GM12873 (cell line): ENCODE data around the gene CPN2.

Experiments used
- TF ChIP-seq, protein P1 (sequence below): IDR thresholded peaks from 2 replicates; pipeline ENCODE4 v1.5.1; 2012; ENCODE audit warnings: low read depth, mild to moderate bottlenecking, moderate library complexity, low read length, control low read depth; ENCODE audit not compliant: insufficient read depth; ENCODE audit errors: missing control alignments

The CPN2 gene, protein sequence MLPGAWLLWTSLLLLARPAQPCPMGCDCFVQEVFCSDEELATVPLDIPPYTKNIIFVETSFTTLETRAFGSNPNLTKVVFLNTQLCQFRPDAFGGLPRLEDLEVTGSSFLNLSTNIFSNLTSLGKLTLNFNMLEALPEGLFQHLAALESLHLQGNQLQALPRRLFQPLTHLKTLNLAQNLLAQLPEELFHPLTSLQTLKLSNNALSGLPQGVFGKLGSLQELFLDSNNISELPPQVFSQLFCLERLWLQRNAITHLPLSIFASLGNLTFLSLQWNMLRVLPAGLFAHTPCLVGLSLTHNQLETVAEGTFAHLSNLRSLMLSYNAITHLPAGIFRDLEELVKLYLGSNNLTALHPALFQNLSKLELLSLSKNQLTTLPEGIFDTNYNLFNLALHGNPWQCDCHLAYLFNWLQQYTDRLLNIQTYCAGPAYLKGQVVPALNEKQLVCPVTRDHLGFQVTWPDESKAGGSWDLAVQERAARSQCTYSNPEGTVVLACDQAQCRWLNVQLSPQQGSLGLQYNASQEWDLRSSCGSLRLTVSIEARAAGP

DNA sequence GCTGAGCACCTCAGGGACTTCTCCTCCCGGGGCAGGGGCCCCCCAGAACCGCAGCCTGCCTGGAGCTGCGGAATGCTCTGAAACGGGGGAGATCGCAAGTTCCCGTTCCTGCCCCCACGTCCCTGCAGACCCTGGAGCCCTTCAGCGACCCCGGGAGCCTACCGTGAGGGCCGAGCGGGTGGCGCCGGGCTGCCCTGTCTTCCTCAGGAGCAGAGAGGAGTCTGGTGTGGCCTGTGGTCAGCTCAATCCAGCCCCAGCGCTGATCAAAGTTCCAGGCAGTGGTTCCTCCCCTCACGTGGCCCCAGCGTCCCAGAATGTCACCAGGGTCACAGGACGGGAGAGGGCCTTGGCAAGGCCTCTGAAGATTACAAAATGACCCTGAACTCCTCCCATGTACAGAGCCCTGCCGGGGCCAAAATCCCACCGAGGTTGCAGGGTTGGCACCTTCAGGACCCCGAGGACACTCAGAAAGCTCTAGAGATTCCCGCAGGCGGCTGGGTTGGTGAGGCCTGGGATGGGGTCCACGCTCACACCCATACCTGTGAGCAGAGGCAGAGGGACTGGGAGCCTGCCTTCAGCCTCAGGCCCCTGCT, at the start of gene CPN2:
Gene CPN2, minus strand, starts transcription at position 249 of the 593 bp plus-strand sequence. CDS start 8,626 bp downstream, outside the sequence.
- TF ChIP-seq, protein P1, sequence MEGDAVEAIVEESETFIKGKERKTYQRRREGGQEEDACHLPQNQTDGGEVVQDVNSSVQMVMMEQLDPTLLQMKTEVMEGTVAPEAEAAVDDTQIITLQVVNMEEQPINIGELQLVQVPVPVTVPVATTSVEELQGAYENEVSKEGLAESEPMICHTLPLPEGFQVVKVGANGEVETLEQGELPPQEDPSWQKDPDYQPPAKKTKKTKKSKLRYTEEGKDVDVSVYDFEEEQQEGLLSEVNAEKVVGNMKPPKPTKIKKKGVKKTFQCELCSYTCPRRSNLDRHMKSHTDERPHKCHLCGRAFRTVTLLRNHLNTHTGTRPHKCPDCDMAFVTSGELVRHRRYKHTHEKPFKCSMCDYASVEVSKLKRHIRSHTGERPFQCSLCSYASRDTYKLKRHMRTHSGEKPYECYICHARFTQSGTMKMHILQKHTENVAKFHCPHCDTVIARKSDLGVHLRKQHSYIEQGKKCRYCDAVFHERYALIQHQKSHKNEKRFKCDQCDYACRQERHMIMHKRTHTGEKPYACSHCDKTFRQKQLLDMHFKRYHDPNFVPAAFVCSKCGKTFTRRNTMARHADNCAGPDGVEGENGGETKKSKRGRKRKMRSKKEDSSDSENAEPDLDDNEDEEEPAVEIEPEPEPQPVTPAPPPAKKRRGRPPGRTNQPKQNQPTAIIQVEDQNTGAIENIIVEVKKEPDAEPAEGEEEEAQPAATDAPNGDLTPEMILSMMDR = no peak

DNA sequence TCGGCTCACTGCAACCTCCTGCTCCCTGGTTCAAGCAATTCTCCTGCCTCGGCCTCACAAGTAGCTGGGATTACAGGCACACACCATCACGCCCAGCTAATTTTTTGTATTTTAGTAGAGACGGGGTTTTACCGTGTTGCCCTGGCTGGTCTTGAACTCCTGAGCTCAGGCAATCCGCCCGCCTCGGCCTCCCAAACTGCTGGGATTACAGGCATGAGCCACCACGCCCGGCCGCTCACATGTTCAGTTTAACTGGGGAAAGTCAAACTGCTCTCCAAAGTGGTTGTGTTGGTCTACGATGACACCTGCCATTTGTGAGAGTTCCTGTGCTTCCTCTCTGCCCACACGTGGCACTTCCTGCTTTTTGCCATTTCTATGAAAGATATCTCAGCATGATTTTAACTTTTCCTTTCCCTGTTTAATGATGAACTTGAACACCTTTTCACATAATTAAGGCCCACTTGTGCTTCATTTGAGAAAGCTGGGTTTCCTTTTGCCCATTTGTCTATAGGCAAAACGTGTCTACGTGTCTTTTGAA, 48.8 kb upstream of the CPN2 start:
- TF ChIP-seq, protein P1 = no peak

DNA sequence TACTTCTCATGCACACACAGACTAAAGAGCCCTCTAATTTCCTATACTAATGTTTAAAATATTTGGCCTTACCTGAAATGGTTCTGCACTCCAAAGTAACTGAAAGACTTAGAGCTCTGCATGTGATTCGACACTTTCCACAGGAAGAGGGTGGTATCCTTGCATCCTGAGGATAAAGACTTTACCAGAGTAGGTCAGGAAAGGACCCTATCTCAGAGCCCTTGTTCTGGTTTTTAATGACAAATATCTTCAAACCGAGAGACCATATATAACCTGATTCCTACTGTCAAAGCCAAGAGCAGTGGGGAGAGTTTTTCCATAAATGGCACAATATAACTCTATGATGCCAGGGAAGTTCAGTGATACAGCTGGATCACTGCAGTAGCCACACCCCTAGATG, 48.0 kb upstream of the CPN2 start, which contains the start of gene GP5:
Gene GP5, minus strand, starts transcription at position 101 of the 400 bp plus-strand sequence. CDS start 984 bp downstream, outside the sequence.
- TF ChIP-seq, protein P1 = no peak

DNA sequence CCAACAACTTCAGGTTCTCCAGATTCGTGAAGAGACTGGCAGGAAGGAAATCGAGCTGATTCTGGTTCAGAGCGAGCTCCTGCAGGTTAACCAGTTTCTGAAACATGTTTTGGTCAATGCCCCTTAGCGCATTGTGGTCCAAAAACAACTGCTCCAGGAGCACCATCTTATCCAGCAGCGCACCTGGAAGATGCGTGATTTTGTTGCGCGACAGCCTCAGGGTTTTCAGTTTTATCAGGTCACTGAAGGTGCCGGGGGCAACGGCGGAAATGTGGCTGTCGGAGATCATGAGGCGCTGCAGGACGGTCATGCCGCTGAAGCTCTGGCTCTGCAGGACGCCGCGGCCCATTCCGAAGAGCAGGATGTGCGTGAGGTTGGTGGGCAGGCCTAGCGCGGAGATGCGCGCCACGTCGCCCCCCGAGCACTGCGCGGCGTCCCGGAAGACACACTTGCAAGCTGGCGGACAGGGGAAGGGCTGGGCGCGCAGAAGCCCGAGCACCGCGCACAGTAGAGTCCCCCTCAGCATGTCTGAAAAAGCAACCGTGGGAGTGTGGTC, 46.7 kb upstream of the CPN2 start:
- TF ChIP-seq, protein P1 = no peak

DNA sequence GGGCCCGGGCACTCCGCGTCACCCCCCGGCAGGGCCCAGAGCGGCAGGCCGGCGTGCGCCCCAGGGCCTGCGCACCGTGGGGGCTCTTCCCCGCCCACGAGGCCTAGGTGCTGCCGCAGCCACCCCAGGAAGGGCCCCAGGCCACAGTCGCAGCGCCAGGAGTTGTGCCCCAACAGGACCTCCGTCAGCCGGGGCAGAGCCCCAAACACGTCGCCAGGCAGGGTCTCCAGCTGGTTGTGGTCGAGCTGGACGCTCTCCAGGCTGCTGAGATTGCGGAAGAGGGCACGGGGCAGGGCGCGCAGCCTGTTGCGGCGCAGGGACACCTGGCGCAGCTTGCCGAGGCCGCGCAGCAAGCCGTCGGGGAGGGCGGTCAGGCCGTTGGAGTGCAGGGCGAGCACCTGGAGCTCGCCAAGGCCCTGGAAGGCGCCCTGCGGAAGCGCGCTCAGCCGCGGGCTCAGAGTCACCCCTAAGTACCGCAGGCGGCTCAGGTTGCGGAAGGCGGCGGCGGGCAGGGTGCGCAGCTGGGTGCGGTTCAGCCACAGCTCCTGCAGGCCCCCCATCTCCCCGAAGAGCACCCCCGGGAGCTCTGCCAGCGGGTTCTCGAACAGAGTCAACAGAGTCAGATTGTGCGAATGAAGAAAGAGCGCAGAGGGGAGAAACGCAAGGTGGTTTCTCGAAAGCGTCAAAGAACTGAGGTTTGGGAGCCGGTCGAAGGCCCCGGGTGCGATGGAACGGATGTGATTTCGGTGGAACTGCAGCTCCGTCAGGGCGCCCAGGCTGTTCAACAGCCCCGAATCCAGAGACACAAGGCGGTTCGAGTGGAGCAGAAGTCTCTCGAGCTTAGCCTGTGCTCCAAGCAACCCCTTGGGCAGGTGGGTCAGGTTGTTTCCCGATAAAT, 46.0 kb upstream of the CPN2 start:
- TF ChIP-seq, protein P1 = no peak

DNA sequence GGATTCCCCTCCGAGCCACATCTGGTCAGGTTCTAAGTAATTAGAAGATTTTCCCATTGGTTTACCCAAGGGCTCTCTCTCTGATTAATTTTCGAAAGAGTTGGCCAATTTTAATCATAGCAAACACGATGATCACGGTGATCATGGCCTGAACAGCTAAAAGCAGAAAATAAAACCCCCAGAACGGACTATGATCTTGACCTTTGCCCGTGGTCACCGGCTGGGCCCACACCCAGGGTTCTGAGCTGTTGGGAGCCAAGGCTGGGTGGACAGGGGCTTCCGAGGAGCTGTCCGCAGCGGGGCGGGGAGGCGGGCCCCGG, 45.4 kb upstream of the CPN2 start:
- TF ChIP-seq, protein P1 = no peak
